ENCODE measurements around the gene NTMT1.

The NTMT1 gene

DNA sequence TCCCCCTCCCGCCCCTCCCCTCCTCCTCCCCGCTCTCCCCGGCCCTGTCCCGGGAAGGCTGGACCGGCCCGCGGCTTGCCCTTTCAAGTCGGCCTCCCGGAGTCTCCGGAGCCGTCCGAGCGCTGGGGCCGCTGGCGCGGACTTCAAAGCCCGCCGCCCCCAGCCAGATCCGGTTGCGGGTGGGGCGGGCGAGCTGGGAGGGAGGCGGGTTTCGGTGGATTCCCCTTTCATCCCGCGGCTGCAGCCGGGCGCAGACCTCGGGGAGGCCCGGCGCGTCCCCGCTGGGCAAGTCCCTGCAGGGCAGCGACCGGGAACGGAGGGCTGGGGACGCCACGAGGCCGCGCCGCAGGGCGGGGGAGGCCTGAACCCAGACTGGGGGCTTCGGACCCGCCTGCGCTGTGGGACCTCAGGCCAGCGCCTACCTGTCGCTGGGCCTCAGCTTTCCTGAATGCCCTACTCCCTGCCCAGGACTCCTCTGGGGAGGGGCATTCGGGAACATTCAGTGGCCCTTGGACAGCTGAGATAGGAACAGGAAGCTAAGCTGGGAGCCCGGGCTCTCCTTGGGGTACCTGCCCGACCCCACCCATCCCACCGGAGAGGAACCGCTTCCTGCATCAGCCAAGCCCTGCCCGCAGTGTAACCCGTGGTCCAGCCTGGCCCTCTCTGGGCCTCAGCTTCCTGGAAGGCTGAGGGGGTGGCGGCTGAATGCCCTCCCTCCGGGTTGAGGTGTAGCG lies 28.4 kb upstream of the NTMT1 start:
- Histone ChIP-seq H3K4me3 (ENCODE audit: low read depth in 1 of 2, low read length in 2 of 2) (peak overlapping the region; percentile 40 to 62), H3K27ac (ENCODE audit: low read depth, low read length) (peak overlapping the region; percentile 70), H3K27me3 (ENCODE audit: control insufficient read depth in 1 of 2, insufficient read depth in 2 of 2, low read length in 2 of 2) (no peaks in the 10 kb centered on the region), H3K9ac (ENCODE audit: low read depth in 1 of 2, low read length in 2 of 2) (peak overlapping the region; percentile 35 to 65), H3K4me1 (ENCODE audit: control insufficient read depth in 1 of 2, insufficient read depth in 2 of 2, low read length in 2 of 2) (peaks cover 11 to 20% of the 10 kb centered on the region in 2 donors), H3K9me3 (ENCODE audit: control insufficient read depth in 1 of 2, low read length in 2 of 2) (no peaks in the 10 kb centered on the region), H3K36me3 (ENCODE audit: control insufficient read depth in 1 of 2, insufficient read depth in 2 of 2, low read length in 2 of 2) (no peaks in the 10 kb centered on the region)

DNA sequence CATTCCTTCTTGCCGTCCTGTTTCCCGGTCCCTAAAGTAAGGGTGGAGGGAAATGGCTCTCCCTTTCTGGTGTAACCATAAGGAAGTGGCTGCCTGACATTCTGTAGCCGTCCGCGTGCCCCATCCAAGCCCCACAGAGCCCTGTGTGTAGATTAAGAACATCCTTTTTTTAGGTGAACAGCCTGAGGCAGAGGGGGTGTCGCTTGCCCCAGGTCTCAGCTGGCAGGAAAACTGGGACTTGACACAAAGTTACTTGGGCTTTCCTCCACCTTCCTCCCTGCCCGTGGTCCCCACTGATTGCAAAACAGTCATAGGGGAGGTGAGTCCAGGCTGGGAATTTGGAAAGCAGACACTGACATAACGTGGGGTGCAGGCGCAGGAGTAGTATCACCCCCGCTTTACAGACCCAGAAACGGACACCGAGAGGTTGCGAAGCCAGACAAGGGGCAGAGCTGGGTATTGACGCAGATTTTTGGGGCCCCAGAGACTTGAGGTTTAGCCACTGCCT lies 27.8 kb upstream of the NTMT1 start:
- Histone ChIP-seq H3K36me3 (ENCODE audit: control insufficient read depth in 1 of 2, insufficient read depth in 2 of 2, low read length in 2 of 2) (no peaks in the 10 kb centered on the region), H3K9me3 (ENCODE audit: control insufficient read depth in 1 of 2, low read length in 2 of 2) (no peaks in the 10 kb centered on the region), H3K9ac (ENCODE audit: low read depth in 1 of 2, low read length in 2 of 2) (peak overlapping the region; percentile 35 to 65), H3K27ac (ENCODE audit: low read depth, low read length) (peak overlapping the region; percentile 70), H3K4me1 (ENCODE audit: control insufficient read depth in 1 of 2, insufficient read depth in 2 of 2, low read length in 2 of 2) (peaks cover 11 to 20% of the 10 kb centered on the region in 2 donors), H3K4me3 (ENCODE audit: low read depth in 1 of 2, low read length in 2 of 2) (peak overlapping the region; percentile 40 to 62), H3K27me3 (ENCODE audit: control insufficient read depth in 1 of 2, insufficient read depth in 2 of 2, low read length in 2 of 2) (no peaks in the 10 kb centered on the region)

DNA sequence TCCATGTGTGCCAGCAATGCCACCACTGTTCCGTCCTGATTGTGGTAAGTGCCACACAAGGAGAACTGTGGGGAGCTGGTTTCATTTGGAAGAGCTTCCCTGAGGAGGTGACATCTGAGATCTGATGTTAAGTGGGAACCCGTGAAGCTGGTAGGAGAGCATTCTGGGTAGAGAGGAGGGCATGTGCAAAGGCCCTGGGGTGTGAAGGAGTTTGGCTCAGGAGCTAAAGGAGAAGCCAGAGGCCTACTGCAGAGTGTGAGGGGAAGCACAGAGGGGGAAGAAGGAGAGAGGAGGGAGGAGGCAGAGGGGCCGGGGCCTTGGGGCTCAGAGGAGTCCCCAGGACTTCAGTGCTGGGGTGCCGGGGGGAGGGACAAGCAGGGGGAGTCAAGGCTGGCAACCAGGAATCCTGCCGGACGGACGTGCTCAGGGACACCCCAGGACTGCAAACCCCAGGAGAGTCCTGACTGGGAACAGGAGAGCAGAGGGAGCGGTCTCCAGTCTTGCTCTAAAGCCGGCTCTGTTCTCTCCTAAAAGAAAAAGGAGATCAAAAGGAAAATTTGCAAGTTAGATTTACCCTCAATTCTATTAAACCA lies 24.8 kb upstream of the NTMT1 start:
- Histone ChIP-seq H3K9ac (ENCODE audit: low read depth in 1 of 2, low read length in 2 of 2) (no peak overlapping the region), H3K9me3 (ENCODE audit: control insufficient read depth in 1 of 2, low read length in 2 of 2) (no peaks in the 10 kb centered on the region)

DNA sequence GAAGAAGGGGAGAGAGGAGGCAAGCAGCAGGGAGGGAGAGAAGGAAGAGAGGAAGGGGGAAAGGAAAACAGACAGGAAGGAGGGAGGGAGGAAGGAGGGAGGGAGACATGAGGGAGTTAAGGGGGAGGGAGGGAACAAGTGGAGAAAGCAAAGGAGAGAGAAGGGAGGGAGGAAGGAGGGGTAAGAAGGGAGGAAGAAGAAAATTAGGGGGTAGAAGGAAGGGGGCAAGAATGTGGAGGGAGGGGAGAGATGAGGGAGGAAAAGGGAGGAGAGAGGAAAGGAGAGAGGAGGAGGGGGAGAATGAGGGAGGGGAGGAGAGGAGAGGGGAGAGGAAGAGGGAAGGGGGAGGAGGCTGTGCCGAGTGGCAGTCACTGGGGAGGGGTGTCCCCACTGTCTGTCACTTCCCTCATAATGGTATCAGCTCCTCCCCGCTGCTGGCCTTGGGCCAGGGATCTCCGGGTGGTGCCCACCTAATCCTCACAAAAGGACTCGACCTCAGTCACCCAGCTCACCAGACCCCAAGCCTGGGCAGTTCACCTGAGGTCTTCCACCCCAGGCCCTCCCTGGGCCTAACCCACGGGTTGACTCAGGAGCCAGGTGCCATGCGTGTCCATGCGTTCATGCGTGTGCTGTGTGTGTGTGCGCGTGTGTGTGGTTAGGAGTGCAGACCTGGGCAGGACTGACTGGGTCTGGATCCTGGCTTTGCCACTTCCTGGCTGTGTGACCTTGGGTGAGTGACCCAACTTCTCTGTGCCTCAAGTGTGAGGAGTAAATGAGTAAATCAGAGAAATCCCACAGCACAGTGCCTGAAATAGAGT lies 23.2 kb upstream of the NTMT1 start:
- no peak overlapping the region for H3K4me3 ChIP-seq (ENCODE audit: low read depth in 1 of 2, low read length in 2 of 2)
- H3K27me3 ChIP-seq (ENCODE audit: control insufficient read depth in 1 of 2, insufficient read depth in 2 of 2, low read length in 2 of 2), result no peaks in the 10 kb centered on the region
- peaks cover 15 to 20% of the 10 kb centered on the region in 2 donors for H3K4me1 ChIP-seq (ENCODE audit: control insufficient read depth in 1 of 2, insufficient read depth in 2 of 2, low read length in 2 of 2)
- no peaks in the 10 kb centered on the region for H3K9me3 ChIP-seq (ENCODE audit: control insufficient read depth in 1 of 2, low read length in 2 of 2)
- H3K36me3 ChIP-seq (ENCODE audit: control insufficient read depth in 1 of 2, insufficient read depth in 2 of 2, low read length in 2 of 2), result no peaks in the 10 kb centered on the region
- H3K27ac ChIP-seq (ENCODE audit: low read depth, low read length), result no peak overlapping the region
- no peak overlapping the region for H3K9ac ChIP-seq (ENCODE audit: low read depth in 1 of 2, low read length in 2 of 2)

More for the DNA sequence above, 24.8 kb upstream of the NTMT1 start:
- Histone ChIP-seq H3K36me3 (ENCODE audit: control insufficient read depth in 1 of 2, insufficient read depth in 2 of 2, low read length in 2 of 2) (no peaks in the 10 kb centered on the region), H3K4me1 (ENCODE audit: control insufficient read depth in 1 of 2, insufficient read depth in 2 of 2, low read length in 2 of 2) (peaks cover 11 to 20% of the 10 kb centered on the region in 2 donors), H3K27me3 (ENCODE audit: control insufficient read depth in 1 of 2, insufficient read depth in 2 of 2, low read length in 2 of 2) (no peaks in the 10 kb centered on the region), H3K27ac (ENCODE audit: low read depth, low read length) (no peak overlapping the region), H3K4me3 (ENCODE audit: low read depth in 1 of 2, low read length in 2 of 2) (no peak overlapping the region)

DNA sequence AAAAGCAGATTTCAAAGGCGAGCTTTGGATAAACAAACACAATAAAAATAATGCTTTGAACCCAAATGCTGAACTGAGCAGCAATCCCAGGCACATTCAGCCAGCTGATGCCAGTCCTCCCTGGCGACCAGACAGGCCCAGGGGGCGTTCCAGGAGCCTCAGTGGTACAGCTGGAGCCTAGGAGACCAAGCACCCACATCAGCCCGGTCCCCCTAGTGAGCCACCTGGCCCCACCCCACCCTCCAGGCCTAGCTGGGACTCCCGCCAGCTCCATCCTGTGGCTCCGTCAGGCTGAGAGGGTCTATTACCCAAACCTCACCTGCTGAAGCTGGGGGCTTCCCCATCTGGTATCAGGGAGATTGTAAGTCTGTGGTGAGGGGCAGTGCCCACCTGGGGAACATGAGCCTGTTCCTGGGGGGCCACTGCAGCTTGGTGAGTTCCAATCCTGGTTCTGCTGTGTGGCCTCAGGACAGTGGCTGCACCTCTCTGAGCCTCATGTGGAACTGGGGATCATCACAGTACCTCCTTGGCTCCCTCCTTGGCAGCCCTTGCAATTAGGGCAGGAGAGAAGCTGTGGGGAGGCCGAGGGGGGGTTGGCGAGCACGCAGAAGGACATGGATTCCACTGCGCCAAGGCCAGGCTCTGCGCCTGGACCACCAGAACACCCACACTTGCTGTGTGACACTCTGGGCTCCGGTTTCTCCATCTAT lies 21.8 kb upstream of the NTMT1 start:
- Histone ChIP-seq H3K36me3 (ENCODE audit: control insufficient read depth in 1 of 2, insufficient read depth in 2 of 2, low read length in 2 of 2) (no peaks in the 10 kb centered on the region), H3K4me3 (ENCODE audit: low read depth in 1 of 2, low read length in 2 of 2) (no peak overlapping the region), H3K9ac (ENCODE audit: low read depth in 1 of 2, low read length in 2 of 2) (no peak overlapping the region), H3K9me3 (ENCODE audit: control insufficient read depth in 1 of 2, low read length in 2 of 2) (no peaks in the 10 kb centered on the region), H3K27me3 (ENCODE audit: control insufficient read depth in 1 of 2, insufficient read depth in 2 of 2, low read length in 2 of 2) (no peaks in the 10 kb centered on the region), H3K4me1 (ENCODE audit: control insufficient read depth in 1 of 2, insufficient read depth in 2 of 2, low read length in 2 of 2) (peaks cover 9 to 21% of the 10 kb centered on the region in 2 donors), H3K27ac (ENCODE audit: low read depth, low read length) (no peak overlapping the region)

DNA sequence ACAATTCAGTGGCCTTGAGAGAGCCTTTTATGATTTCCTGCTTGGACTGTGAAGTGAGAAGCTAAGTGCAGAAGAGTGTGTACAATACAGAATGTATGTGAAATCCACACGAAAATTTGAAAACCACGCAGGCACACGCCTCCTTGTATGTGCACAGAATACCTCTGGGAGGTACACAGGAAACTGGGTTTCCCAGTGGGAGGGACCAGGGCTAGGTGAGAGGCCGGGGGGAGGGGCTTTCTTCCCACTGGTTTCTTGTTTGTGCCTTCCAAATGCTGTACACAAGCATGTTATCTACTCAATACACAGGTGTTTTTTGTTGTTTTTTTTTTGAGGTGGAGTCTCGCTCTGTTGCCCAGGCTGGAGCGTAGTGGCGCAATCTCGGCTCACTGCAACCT lies 21.2 kb upstream of the NTMT1 start:
- Histone ChIP-seq H3K36me3 (ENCODE audit: control insufficient read depth in 1 of 2, insufficient read depth in 2 of 2, low read length in 2 of 2) (no peaks in the 10 kb centered on the region), H3K4me1 (ENCODE audit: control insufficient read depth in 1 of 2, insufficient read depth in 2 of 2, low read length in 2 of 2) (peaks cover 13 to 24% of the 10 kb centered on the region in 2 donors), H3K27me3 (ENCODE audit: control insufficient read depth in 1 of 2, insufficient read depth in 2 of 2, low read length in 2 of 2) (no peaks in the 10 kb centered on the region), H3K9ac (ENCODE audit: low read depth in 1 of 2, low read length in 2 of 2) (no peak overlapping the region), H3K4me3 (ENCODE audit: low read depth in 1 of 2, low read length in 2 of 2) (no peak overlapping the region), H3K9me3 (ENCODE audit: control insufficient read depth in 1 of 2, low read length in 2 of 2) (no peaks in the 10 kb centered on the region), H3K27ac (ENCODE audit: low read depth, low read length) (no peak overlapping the region)

DNA sequence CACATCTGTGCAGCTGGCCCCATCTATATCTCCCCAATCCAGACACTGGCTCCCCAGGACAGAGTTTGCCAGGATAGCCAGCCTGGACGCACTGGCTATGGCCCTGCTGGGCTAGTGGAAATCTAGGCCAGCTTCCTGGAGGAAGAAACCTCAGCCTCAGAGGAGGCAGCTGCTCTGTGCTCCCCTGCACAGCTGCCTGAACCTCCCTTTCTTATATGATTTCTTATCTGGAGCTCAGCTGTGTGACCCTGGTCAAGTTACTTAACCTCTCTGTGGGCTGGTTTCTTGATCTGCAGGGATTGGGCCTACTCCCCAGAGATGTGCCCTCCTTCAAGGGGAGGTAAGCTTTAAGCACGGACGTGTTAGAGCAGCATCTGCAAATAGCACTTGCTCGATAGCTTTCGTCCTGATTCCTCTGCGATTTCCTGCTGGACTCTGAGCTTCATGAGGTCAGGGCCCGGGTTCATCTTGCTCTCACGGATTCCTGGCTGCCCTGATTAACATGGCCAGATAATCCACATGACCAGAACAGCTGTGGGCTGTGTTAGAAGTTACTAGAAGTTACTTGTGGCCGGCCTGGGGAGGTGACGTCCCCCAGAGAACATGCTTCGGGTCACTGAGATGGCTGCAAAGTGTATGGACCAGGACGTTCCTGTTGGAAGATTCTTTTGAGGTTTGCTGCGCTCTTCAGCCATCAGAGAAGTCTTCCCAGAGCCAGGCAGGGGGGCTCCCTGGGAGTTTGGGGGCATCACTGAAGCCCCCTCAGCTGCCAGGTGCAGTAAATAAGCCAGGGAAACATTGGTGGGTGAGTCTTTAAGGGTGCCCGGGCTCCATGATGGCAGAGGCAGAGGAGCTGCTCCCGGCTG lies 19.6 kb upstream of the NTMT1 start:
- H3K4me1 ChIP-seq (ENCODE audit: control insufficient read depth in 1 of 2, insufficient read depth in 2 of 2, low read length in 2 of 2), result peaks cover 22 to 35% of the 10 kb centered on the region in 2 donors
- H3K27ac ChIP-seq (ENCODE audit: low read depth, low read length), result peak overlapping the region; percentile 39
- H3K27me3 ChIP-seq (ENCODE audit: control insufficient read depth in 1 of 2, insufficient read depth in 2 of 2, low read length in 2 of 2), result no peaks in the 10 kb centered on the region
- no peak overlapping the region for H3K9ac ChIP-seq (ENCODE audit: low read depth in 1 of 2, low read length in 2 of 2)
- no peak overlapping the region for H3K4me3 ChIP-seq (ENCODE audit: low read depth in 1 of 2, low read length in 2 of 2)
- no peaks in the 10 kb centered on the region for H3K9me3 ChIP-seq (ENCODE audit: control insufficient read depth in 1 of 2, low read length in 2 of 2)
- H3K36me3 ChIP-seq (ENCODE audit: control insufficient read depth in 1 of 2, insufficient read depth in 2 of 2, low read length in 2 of 2), result no peaks in the 10 kb centered on the region

DNA sequence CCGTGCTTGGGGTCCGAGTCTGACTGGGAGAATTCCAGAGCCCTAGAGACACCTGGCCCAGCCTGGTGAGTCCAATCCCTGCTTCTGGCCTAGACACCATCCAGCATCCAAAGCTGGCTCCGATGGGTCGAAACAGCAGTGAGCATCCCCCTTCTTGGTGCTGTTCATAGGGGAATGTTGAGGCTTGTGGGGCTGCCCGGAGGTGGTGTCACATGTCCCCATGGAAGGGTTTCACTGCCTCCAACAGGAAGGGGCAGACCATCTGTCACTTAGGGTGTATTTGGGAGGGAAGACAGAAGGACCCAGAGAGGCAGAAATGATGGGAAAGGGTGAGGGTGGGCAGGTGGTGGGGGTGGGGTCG lies 19.0 kb upstream of the NTMT1 start:
- no peak overlapping the region for H3K4me3 ChIP-seq (ENCODE audit: low read depth in 1 of 2, low read length in 2 of 2)
- no peaks in the 10 kb centered on the region for H3K36me3 ChIP-seq (ENCODE audit: control insufficient read depth in 1 of 2, insufficient read depth in 2 of 2, low read length in 2 of 2)
- H3K9me3 ChIP-seq (ENCODE audit: control insufficient read depth in 1 of 2, low read length in 2 of 2), result no peaks in the 10 kb centered on the region
- no peaks in the 10 kb centered on the region for H3K27me3 ChIP-seq (ENCODE audit: control insufficient read depth in 1 of 2, insufficient read depth in 2 of 2, low read length in 2 of 2)
- peaks cover 22 to 35% of the 10 kb centered on the region in 2 donors for H3K4me1 ChIP-seq (ENCODE audit: control insufficient read depth in 1 of 2, insufficient read depth in 2 of 2, low read length in 2 of 2)
- H3K9ac ChIP-seq (ENCODE audit: low read depth in 1 of 2, low read length in 2 of 2), result no peak overlapping the region
- peak overlapping the region; percentile 39 for H3K27ac ChIP-seq (ENCODE audit: low read depth, low read length)

All from duodenal mucosa (tissue), 2 donors.